KMS-11 (cell line): Measurements from ENCODE around the gene SOX5.

Experiments used
- H2AFZ ChIP-seq: fragments of 200-600 bp; sonication (generic); 2 replicates; pipeline ENCODE4 v1.6.1; 2016; ENCODE audit warnings: antibody characterized with exemption, mixed run types, low read depth
- H3K27ac ChIP-seq: fragments of 200-600 bp; sonication (generic); 2 replicates; pipeline ENCODE4 v1.6.1; 2016; ENCODE audit warnings: mild to moderate bottlenecking, mixed run types
- H3K27me3 ChIP-seq: fragments of 200-600 bp; sonication (generic); 2 replicates; pipeline ENCODE4 v1.6.1; 2017; ENCODE audit warnings: mild to moderate bottlenecking, low read depth, mixed run types, moderate library complexity; ENCODE audit not compliant: insufficient read depth
- H3K36me3 ChIP-seq: fragments of 200-600 bp; sonication (generic); 2 replicates; pipeline ENCODE4 v1.6.1; 2017; ENCODE audit warnings: mild to moderate bottlenecking, mixed run types; ENCODE audit not compliant: insufficient read depth
- H3K4me1 ChIP-seq: fragments of 200-600 bp; sonication (generic); 2 replicates; pipeline ENCODE4 v1.6.1; 2016; ENCODE audit warnings: mild to moderate bottlenecking, low read depth, mixed run types; ENCODE audit not compliant: poor library complexity, severe bottlenecking
- H3K4me2 ChIP-seq: fragments of 200-600 bp; sonication (generic); 2 replicates; pipeline ENCODE4 v1.7.0; 2016; ENCODE audit warnings: mild to moderate bottlenecking, mixed run types
- H3K4me3 ChIP-seq: fragments of 200-600 bp; sonication (generic); IDR thresholded peaks from 2 replicates; pipeline ENCODE4 v1.6.1; 2017; ENCODE audit warnings: low read depth, low read length, mixed read lengths; ENCODE audit not compliant: insufficient read depth
- H3K79me2 ChIP-seq: fragments of 200-600 bp; sonication (generic); 2 replicates; pipeline ENCODE4 v1.6.1; 2016; ENCODE audit warnings: low read depth, mixed run types; ENCODE audit not compliant: insufficient read depth
- H3K9ac ChIP-seq: fragments of 200-600 bp; sonication (generic); 2 replicates; pipeline ENCODE4 v1.6.1; 2016; ENCODE audit warnings: mild to moderate bottlenecking, mixed run types
- H4K20me1 ChIP-seq: fragments of 200-600 bp; sonication (generic); 2 replicates; pipeline ENCODE4 v1.6.1; 2016; ENCODE audit warnings: mild to moderate bottlenecking, mixed run types; ENCODE audit not compliant: insufficient read depth
- CTCF ChIP-seq: fragments of 200-600 bp; sonication (generic); conservative IDR thresholded peaks from 2 replicates; pipeline ENCODE4 v1.6.1; 2017; ENCODE audit warnings: low read depth, mild to moderate bottlenecking, antibody characterized with exemption, low read length, moderate library complexity, mixed read lengths

Gene SOX5

GRCh38 chr12:23959826-23960225, 10.4 kb upstream of the SOX5 start:
- TF ChIP-seq CTCF = no peak
- no peak overlapping the region for H3K4me3 ChIP-seq
- no peak overlapping the region for H2AFZ ChIP-seq
- no peaks in the 10 kb centered on the region for H3K79me2 ChIP-seq
- no peaks in the 10 kb centered on the region for H3K36me3 ChIP-seq
- no peak overlapping the region for H3K9ac ChIP-seq
- no peaks in the 10 kb centered on the region for H3K4me1 ChIP-seq
- H3K27me3 ChIP-seq = no peaks in the 10 kb centered on the region
- H3K27ac ChIP-seq = no peak overlapping the region
- no peaks in the 10 kb centered on the region for H4K20me1 ChIP-seq
- no peak overlapping the region for H3K4me2 ChIP-seq

- no peak overlapping the region for H3K4me2 ChIP-seq
- no peak overlapping the region for H3K9ac ChIP-seq
- TF ChIP-seq CTCF = no peak
- no peak overlapping the region for H3K4me3 ChIP-seq
- no peaks in the 10 kb centered on the region for H3K4me1 ChIP-seq
- H3K79me2 ChIP-seq = no peaks in the 10 kb centered on the region
- H2AFZ ChIP-seq = no peak overlapping the region
- no peaks in the 10 kb centered on the region for H3K36me3 ChIP-seq
- no peaks in the 10 kb centered on the region for H4K20me1 ChIP-seq
- H3K27ac ChIP-seq = no peak overlapping the region
- H3K27me3 ChIP-seq = no peaks in the 10 kb centered on the region
Measured at GRCh38 chr12:23954332-23954731, 4.9 kb upstream of the SOX5 start.

DNA sequence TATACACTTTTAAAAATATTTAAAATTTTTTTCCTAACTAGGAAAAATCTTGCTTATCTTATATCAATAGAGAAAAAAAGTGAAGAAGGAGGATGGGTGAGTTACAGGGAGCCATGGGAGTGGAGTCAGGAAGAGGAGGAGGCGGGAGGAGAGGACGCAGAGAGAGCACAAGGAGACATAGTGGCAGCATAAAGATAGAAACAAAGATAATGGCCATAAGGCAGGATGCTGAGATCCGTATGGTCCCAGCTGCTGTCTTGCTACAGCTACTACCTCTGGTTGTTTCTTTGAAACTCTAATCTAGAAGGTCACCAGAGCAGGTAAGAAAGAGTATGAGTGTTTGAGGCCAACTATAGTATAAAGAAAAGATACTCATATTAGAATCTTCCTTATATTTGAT, 2.6 kb upstream of the SOX5 start:
- TF ChIP-seq CTCF = no peak
- Histone ChIP-seq H3K4me3 (no peak overlapping the region), H3K36me3 (no peaks in the 10 kb centered on the region), H3K27ac (no peak overlapping the region), H3K9ac (no peak overlapping the region), H2AFZ (no peak overlapping the region), H3K27me3 (no peaks in the 10 kb centered on the region), H3K4me1 (no peaks in the 10 kb centered on the region), H4K20me1 (no peaks in the 10 kb centered on the region), H3K79me2 (no peaks in the 10 kb centered on the region), H3K4me2 (no peak overlapping the region)

GRCh38 chr12:23950775-23951451, 1.4 kb upstream of the SOX5 start:
- no peaks in the 10 kb centered on the region for H3K36me3 ChIP-seq
- no peak overlapping the region for H3K4me3 ChIP-seq
- no peak overlapping the region for H3K27ac ChIP-seq
- no peak overlapping the region for H2AFZ ChIP-seq
- no peak overlapping the region for H3K9ac ChIP-seq
- H4K20me1 ChIP-seq = no peaks in the 10 kb centered on the region
- H3K4me1 ChIP-seq = no peaks in the 10 kb centered on the region
- TF ChIP-seq CTCF = no peak
- no peaks in the 10 kb centered on the region for H3K79me2 ChIP-seq
- H3K4me2 ChIP-seq = no peak overlapping the region
- no peaks in the 10 kb centered on the region for H3K27me3 ChIP-seq
